ENCODE data around the gene FOXP1. TPM values are rescaled to one million over a fixed set of nuclear protein-coding genes. Genes with fewer than 3 reads are reported as not detected.

Gene FOXP1
- total RNA-seq, 2 experiments from 2014 or later, result 493 to 508 TPM

DNA sequence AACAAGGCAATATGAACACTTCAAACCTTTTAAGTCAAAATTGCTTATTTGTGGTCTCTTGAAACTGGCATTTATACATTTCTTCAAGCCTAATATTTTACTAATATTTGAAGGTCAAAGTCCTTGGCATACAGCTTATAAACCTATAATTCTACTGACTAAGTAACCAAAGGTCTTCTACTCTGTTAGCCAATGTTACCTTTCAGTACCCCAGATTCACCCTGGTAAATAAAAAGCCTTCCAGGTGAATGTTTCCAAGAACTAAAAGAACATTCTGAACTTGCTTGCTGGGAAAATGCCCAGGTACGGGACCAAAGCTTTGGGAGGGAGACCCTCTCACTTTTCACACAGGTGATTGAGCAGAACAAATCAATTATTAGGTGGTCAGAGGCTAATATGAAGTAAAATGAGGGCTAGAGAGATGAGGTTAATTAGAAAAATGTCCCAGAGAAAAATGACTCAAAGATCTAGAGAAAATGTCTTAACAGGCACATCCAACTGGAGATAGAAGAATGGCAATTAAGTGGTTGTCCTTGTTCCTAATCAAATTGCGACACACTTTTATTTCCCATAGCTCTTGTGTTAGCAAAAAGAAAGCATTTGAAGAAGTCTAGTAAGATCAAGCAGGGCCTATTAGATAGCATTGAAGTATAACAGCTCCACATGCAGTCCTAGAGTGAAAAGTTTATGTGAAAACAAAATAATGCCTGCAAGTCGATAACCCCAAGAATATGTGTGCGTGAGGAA is 232.0 kb downstream of the FOXP1 start:
- POLR2A ChIA-PET, result interaction anchor here (0.8 kb wide), 1 partner anchor 14 kb away, joined by 4 read pairs; no protein-coding TSS in a partner anchor
- Histone ChIP-seq H3K27ac (ENCODE audit: low read depth in 1 of 2, low read length in 2 of 2) (no peak overlapping the region), H3K27me3 (ENCODE audit: control insufficient read depth in 1 of 2, insufficient read depth in 2 of 2, low read length in 2 of 2) (no peaks in the 10 kb centered on the region), H3K36me3 (ENCODE audit: insufficient read depth, low read length) (peaks cover 16% of the 10 kb centered on the region), H3K9me3 (ENCODE audit: control insufficient read depth in 1 of 2, insufficient read depth in 1 of 2, low read length in 2 of 2) (no peaks in the 10 kb centered on the region), H3K4me1 (ENCODE audit: insufficient read depth, low read length) (peaks cover 18% of the 10 kb centered on the region), H3K4me3 (ENCODE audit: low read length) (no peak overlapping the region)
- CTCF ChIA-PET, result interaction anchor here (0.9 to 1.2 kb wide), 2 partner anchors 15 to 66 kb away, joined by 3 to 4 read pairs; no protein-coding TSS in a partner anchor
- H3K27me3 Mint-ChIP-seq, result no peaks in the 10 kb centered on the region
- H3K9me3 Mint-ChIP-seq, result no peaks in the 10 kb centered on the region
- no peak overlapping the region for H3K4me3 Mint-ChIP-seq
- intact Hi-C loops (cut with DNase I, micrococcal nuclease), result no loop called here
- peaks cover 63% of the 10 kb centered on the region for H3K36me3 Mint-ChIP-seq (ENCODE audit: low read depth)
- TF ChIP-seq, protein P1, sequence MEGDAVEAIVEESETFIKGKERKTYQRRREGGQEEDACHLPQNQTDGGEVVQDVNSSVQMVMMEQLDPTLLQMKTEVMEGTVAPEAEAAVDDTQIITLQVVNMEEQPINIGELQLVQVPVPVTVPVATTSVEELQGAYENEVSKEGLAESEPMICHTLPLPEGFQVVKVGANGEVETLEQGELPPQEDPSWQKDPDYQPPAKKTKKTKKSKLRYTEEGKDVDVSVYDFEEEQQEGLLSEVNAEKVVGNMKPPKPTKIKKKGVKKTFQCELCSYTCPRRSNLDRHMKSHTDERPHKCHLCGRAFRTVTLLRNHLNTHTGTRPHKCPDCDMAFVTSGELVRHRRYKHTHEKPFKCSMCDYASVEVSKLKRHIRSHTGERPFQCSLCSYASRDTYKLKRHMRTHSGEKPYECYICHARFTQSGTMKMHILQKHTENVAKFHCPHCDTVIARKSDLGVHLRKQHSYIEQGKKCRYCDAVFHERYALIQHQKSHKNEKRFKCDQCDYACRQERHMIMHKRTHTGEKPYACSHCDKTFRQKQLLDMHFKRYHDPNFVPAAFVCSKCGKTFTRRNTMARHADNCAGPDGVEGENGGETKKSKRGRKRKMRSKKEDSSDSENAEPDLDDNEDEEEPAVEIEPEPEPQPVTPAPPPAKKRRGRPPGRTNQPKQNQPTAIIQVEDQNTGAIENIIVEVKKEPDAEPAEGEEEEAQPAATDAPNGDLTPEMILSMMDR (IDR thresholded peaks at IDR 0.05), result no peak
- peak overlapping the region; percentile 38 for H3K27ac Mint-ChIP-seq
- H3K4me1 Mint-ChIP-seq (ENCODE audit: low read depth), result peaks cover 84% of the 10 kb centered on the region
- ATAC-seq (ENCODE audit: poor library complexity) (no peak), DNase-seq (no peak)

DNA sequence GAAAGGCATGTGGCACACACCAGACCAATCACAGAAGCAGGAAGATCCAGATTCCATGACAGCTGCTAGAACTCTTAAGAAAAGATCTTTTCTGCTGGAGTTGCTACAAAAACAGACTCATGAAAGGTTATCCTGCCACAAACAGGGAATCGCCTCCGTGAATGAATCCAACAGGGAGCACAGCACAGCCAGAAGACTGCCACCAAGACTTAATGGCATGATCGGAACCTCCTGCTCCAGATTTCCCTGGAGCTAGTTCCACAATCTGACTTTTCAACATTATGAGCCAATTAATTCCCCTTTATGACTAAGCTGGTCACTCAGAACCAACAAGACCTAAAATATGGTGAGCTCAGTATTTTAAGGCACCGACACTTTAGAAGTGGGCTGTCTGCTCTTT is 232.5 kb downstream of the FOXP1 start:
- H3K4me3 Mint-ChIP-seq, result no peak overlapping the region
- no peaks in the 10 kb centered on the region for H3K9me3 ChIP-seq (ENCODE audit: control insufficient read depth in 1 of 2, insufficient read depth in 1 of 2, low read length in 2 of 2)
- CTCF ChIA-PET, result interaction anchor here (0.9 to 1.2 kb wide), 2 partner anchors 14 to 66 kb away, joined by 3 to 4 read pairs; no protein-coding TSS in a partner anchor
- H3K36me3 Mint-ChIP-seq (ENCODE audit: low read depth), result peaks cover 60% of the 10 kb centered on the region
- H3K4me3 ChIP-seq (ENCODE audit: low read length), result no peak overlapping the region
- peaks cover 12% of the 10 kb centered on the region for H3K4me1 ChIP-seq (ENCODE audit: insufficient read depth, low read length)
- peak overlapping the region; percentile 19 for H3K27ac Mint-ChIP-seq
- H3K9me3 Mint-ChIP-seq, result no peaks in the 10 kb centered on the region
- DNase-seq (no peak), ATAC-seq (ENCODE audit: poor library complexity) (no peak)
- H3K27me3 Mint-ChIP-seq, result no peaks in the 10 kb centered on the region
- H3K36me3 ChIP-seq (ENCODE audit: insufficient read depth, low read length), result peaks cover 16% of the 10 kb centered on the region
- H3K4me1 Mint-ChIP-seq (ENCODE audit: low read depth), result peaks cover 84% of the 10 kb centered on the region
- TF ChIP-seq, protein P1 (IDR thresholded peaks at IDR 0.05), result no peak
- intact Hi-C loops (cut with DNase I, micrococcal nuclease), result no loop called here
- no peaks in the 10 kb centered on the region for H3K27me3 ChIP-seq (ENCODE audit: control insufficient read depth in 1 of 2, insufficient read depth in 2 of 2, low read length in 2 of 2)
- no peak overlapping the region for H3K27ac ChIP-seq (ENCODE audit: low read depth in 1 of 2, low read length in 2 of 2)
- POLR2A ChIA-PET, result interaction anchor here (0.8 kb wide), 1 partner anchor 15 kb away, joined by 4 read pairs; no protein-coding TSS in a partner anchor

DNA sequence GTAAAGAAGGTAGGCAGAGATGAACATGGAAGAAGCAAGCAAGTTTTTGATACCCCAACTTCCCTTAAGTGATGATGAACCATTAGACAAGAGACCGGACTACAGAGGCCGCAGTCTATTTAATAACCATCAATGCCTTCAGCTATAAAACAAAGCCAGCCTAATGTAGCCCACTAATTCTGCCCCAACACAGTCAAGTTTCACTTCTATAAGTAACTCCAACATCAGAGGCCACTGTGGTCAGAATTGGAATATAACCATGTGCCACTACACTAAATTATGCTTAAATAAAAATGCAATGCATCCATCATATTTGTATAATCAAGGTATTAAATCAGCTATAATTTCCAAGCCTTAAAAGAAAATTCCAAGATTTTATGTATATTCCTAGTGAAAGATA is 234.7 kb downstream of the FOXP1 start:
- Histone ChIP-seq H3K36me3 (ENCODE audit: insufficient read depth, low read length) (peaks cover 10% of the 10 kb centered on the region), H3K4me1 (ENCODE audit: insufficient read depth, low read length) (peaks cover 9% of the 10 kb centered on the region), H3K27me3 (ENCODE audit: control insufficient read depth in 1 of 2, insufficient read depth in 2 of 2, low read length in 2 of 2) (no peaks in the 10 kb centered on the region), H3K27ac (ENCODE audit: low read depth in 1 of 2, low read length in 2 of 2) (no peak overlapping the region), H3K9me3 (ENCODE audit: control insufficient read depth in 1 of 2, insufficient read depth in 1 of 2, low read length in 2 of 2) (no peaks in the 10 kb centered on the region), H3K4me3 (ENCODE audit: low read length) (no peak overlapping the region)
- ChIA-PET CTCF (no interaction called here), POLR2A (no interaction called here)
- Mint-ChIP-seq H3K4me3 (no peak overlapping the region), H3K27me3 (no peaks in the 10 kb centered on the region), H3K36me3 (ENCODE audit: low read depth) (peaks cover 56% of the 10 kb centered on the region), H3K9me3 (no peaks in the 10 kb centered on the region), H3K27ac (peak overlapping the region; percentile 82), H3K4me1 (ENCODE audit: low read depth) (peaks cover 78% of the 10 kb centered on the region)
- DNase-seq (no peak), ATAC-seq (ENCODE audit: poor library complexity) (no peak)
- intact Hi-C loops (cut with DNase I, micrococcal nuclease), result loop anchor here in 1 of 2 experiments (1.0 kb wide), 1 partner anchor 11 kb away; no protein-coding TSS in a partner anchor
- TF ChIP-seq, protein P1 (IDR thresholded peaks at IDR 0.05), result no peak
